ENCODE results near the gene PPP3CB. TPM values are rescaled to one million over a fixed set of nuclear protein-coding genes. Genes with fewer than 3 reads are reported as not detected.
"Not testable (repeated sequence)": the region's sequence is repeated elsewhere in the genome, so short reads cannot be mapped to it uniquely, and the experiment has no call there.

Gene PPP3CB
- total and polyA plus RNA-seq, 7 donors, result 21.0 to 103 (median 75.5) TPM

- no peaks in the 10 kb centered on the region for H3K27me3 ChIP-seq
- H3K4me1 ChIP-seq, result peaks cover 0 to 13% (median 3%) of the 10 kb centered on the region in 4 donors
- intact Hi-C loops (cut with DNase I), result no loop called here
Observed at GRCh38 chr10:73405556-73405955, 90.3 kb downstream of the PPP3CB start.

GRCh38 chr10:73404690-73405089 lies 91.1 kb downstream of the PPP3CB start:
- H3K36me3 ChIP-seq, result peaks cover 0 to 4% (median 0%) of the 10 kb centered on the region in 4 donors
- intact Hi-C loops (cut with DNase I), result no loop called here
- no peak overlapping the region for H3K27ac ChIP-seq
- TF ChIP-seq EP300 (IDR thresholded peaks at IDR 0.05), result no peak
- no peak for TF ChIP-seq CTCF (IDR thresholded peaks at IDR 0.05)
- TF ChIP-seq POLR2A (IDR thresholded peaks at IDR 0.05), result no peak
- TF ChIP-seq POLR2AphosphoS5 (IDR thresholded peaks at IDR 0.05), result no peak
- no peaks in the 10 kb centered on the region for H3K9me3 ChIP-seq
- no peak overlapping the region for H3K4me3 ChIP-seq
- H3K27me3 ChIP-seq, result no peaks in the 10 kb centered on the region
- no peak for DNase-seq
- H3K4me1 ChIP-seq, result peaks cover 0 to 13% (median 0%) of the 10 kb centered on the region in 4 donors
- 93 to 96% methylated on average over 9 of the region's 9 CpGs for WGBS, 2 donors

More at GRCh38 chr10:73405556-73405955, 90.3 kb downstream of the PPP3CB start:
- 85 to 94% methylated on average over 3 of the region's 3 CpGs for WGBS, 2 donors
- Histone ChIP-seq H3K4me3 (no peak overlapping the region), H3K36me3 (peaks cover 0 to 4% (median 0%) of the 10 kb centered on the region in 4 donors), H3K9me3 (no peaks in the 10 kb centered on the region), H3K27ac (no peak overlapping the region)
- TF ChIP-seq EP300 (IDR thresholded peaks at IDR 0.05) (no peak), POLR2A (IDR thresholded peaks at IDR 0.05) (no peak), CTCF (IDR thresholded peaks at IDR 0.05) (no peak), POLR2AphosphoS5 (IDR thresholded peaks at IDR 0.05) (no peak)
- no peak for DNase-seq

GRCh38 chr10:73401636-73402035 lies 94.2 kb downstream of the PPP3CB start:
- Histone ChIP-seq H3K36me3 (peaks cover 0 to 26% (median 5%) of the 10 kb centered on the region in 4 donors), H3K4me3 (no peak overlapping the region), H3K9me3 (no peaks in the 10 kb centered on the region), H3K27ac (no peak overlapping the region), H3K4me1 (peaks cover 0 to 4% (median 0%) of the 10 kb centered on the region in 4 donors), H3K27me3 (no peaks in the 10 kb centered on the region)
- intact Hi-C loops (cut with DNase I), result no loop called here
- WGBS, 2 donors, result 93 to 96% methylated on average over 6 of the region's 6 CpGs
- DNase-seq, result no peak
- TF ChIP-seq EP300 (IDR thresholded peaks at IDR 0.05) (no peak), CTCF (IDR thresholded peaks at IDR 0.05) (no peak), POLR2A (IDR thresholded peaks at IDR 0.05) (no peak), POLR2AphosphoS5 (IDR thresholded peaks at IDR 0.05) (no peak)

- Histone ChIP-seq H3K4me1 (peaks cover 0 to 4% (median 0%) of the 10 kb centered on the region in 4 donors), H3K27ac (no peak overlapping the region), H3K4me3 (no peak overlapping the region), H3K27me3 (no peaks in the 10 kb centered on the region), H3K9me3 (no peaks in the 10 kb centered on the region), H3K36me3 (peaks cover 0 to 49% (median 10%) of the 10 kb centered on the region in 4 donors)
- intact Hi-C loops (cut with DNase I), result no loop called here
- no peak for TF ChIP-seq POLR2A (IDR thresholded peaks at IDR 0.05)
- no peak for TF ChIP-seq EP300 (IDR thresholded peaks at IDR 0.05)
- no peak for TF ChIP-seq CTCF (IDR thresholded peaks at IDR 0.05)
- no peak for TF ChIP-seq POLR2AphosphoS5 (IDR thresholded peaks at IDR 0.05)
- WGBS, 2 donors, result 80 to 90% methylated on average over 4 of the region's 4 CpGs
- no peak for DNase-seq
Observed at GRCh38 chr10:73399063-73399462, 96.8 kb downstream of the PPP3CB start.

- Histone ChIP-seq H3K36me3 (peaks cover 0 to 49% (median 10%) of the 10 kb centered on the region in 4 donors), H3K4me3 (no peak overlapping the region), H3K27ac (no peak overlapping the region), H3K27me3 (no peaks in the 10 kb centered on the region), H3K9me3 (no peaks in the 10 kb centered on the region), H3K4me1 (no peaks in the 10 kb centered on the region)
- TF ChIP-seq POLR2A (IDR thresholded peaks at IDR 0.05) (no peak), EP300 (IDR thresholded peaks at IDR 0.05) (no peak), CTCF (IDR thresholded peaks at IDR 0.05) (no peak)
- intact Hi-C loops (cut with DNase I), result no loop called here
- WGBS, 2 donors, result 96 to 98% methylated on average over 6 of the region's 6 CpGs
- DNase-seq, result no peak
Observed at GRCh38 chr10:73398024-73398423, 97.8 kb downstream of the PPP3CB start.

- DNase-seq; H3K4me1 ChIP-seq; H3K27ac ChIP-seq; H3K4me3 ChIP-seq; H3K27me3 ChIP-seq; intact Hi-C loops (cut with DNase I); H3K9me3 ChIP-seq: not testable (repeated sequence)
- WGBS, 2 donors, result 97 to 98% methylated on average over 3 of the region's 4 CpGs
- H3K36me3 ChIP-seq, result peaks cover 5 to 68% (median 10%) of the 10 kb centered on the region in 4 donors
Observed at GRCh38 chr10:73394325-73394724, 101.5 kb downstream of the PPP3CB start.
